Hematopoietic multipotent progenitor cell treated with erythropoietin and hydrocortisone succinate and interleukin-3 and kit ligand, for 17 days (in vitro differentiated cells): ENCODE data around the gene ADAP1.

ENCODE experiments used
- DNase-seq: peaks from one replicate; pipeline ENCODE4 v3.0.0-alpha.2; 2015; ENCODE audit warnings: low spot score

The ADAP1 gene

GRCh38 chr7:922334-923107 is 32.0 kb downstream of the ADAP1 start:
- no peak for DNase-seq

- DNase-seq, result no peak
Observed at GRCh38 chr7:921581-922333, 32.7 kb downstream of the ADAP1 start.

- DNase-seq, result no peak
Observed at GRCh38 chr7:921071-921461, 33.4 kb downstream of the ADAP1 start.

- no peak for DNase-seq
Observed at GRCh38 chr7:920351-921070, 34.0 kb downstream of the ADAP1 start.

GRCh38 chr7:919924-920341 is 34.5 kb downstream of the ADAP1 start:
- DNase-seq, result no peak

GRCh38 chr7:919114-919442 is 35.4 kb downstream of the ADAP1 start:
- no peak for DNase-seq

- DNase-seq, result no peak
Observed at GRCh38 chr7:918441-919113, 35.9 kb downstream of the ADAP1 start.

GRCh38 chr7:918118-918425 is 36.4 kb downstream of the ADAP1 start:
- no peak for DNase-seq

- no peak for DNase-seq
Observed at GRCh38 chr7:917255-918117, 37.0 kb downstream of the ADAP1 start.

- no peak for DNase-seq
Observed at GRCh38 chr7:916291-916941, 38.1 kb downstream of the ADAP1 start.

GRCh38 chr7:915291-916218 is 38.9 kb downstream of the ADAP1 start:
- DNase-seq, result no peak

- no peak for DNase-seq
Observed at GRCh38 chr7:914521-915194, 39.8 kb downstream of the ADAP1 start.

- DNase-seq, result no peak
Observed at GRCh38 chr7:913736-914520, 40.6 kb downstream of the ADAP1 start.

GRCh38 chr7:911791-912480 is 42.5 kb downstream of the ADAP1 start:
- no peak for DNase-seq

GRCh38 chr7:910931-911431 is 43.5 kb downstream of the ADAP1 start:
- no peak for DNase-seq

GRCh38 chr7:910441-910861 is 44.0 kb downstream of the ADAP1 start:
- DNase-seq, result no peak
